GM13977 (cell line): Measurements from ENCODE around the gene ILRUN.
"Not testable (repeated sequence)": the region's sequence is repeated elsewhere in the genome, so short reads cannot be mapped to it uniquely, and the experiment has no call there.

Experiments
- DNase-seq: peaks from one replicate; pipeline ENCODE4 v3.0.0; 2012; ENCODE audit warnings: low spot score
- in situ Hi-C: fragments of 300-500 bp; cut with MboI; formaldehyde crosslinking; loops from one replicate; pipeline ENCODE4 v1.12.0; 2022; ENCODE audit warnings: low sequenced_read_pairs, low pct_unique_long_range_greater_than_20kb, mixed read lengths, inconsistent platforms; ENCODE audit not compliant: unreplicated experiment
- TF ChIP-seq, protein P1 (sequence below): IDR thresholded peaks from 2 replicates; pipeline ENCODE4 v1.5.1; 2012; ENCODE audit warnings: mild to moderate bottlenecking, control low read depth; ENCODE audit not compliant: insufficient read depth; ENCODE audit errors: extremely low read depth, missing control alignments

The ILRUN gene

DNA sequence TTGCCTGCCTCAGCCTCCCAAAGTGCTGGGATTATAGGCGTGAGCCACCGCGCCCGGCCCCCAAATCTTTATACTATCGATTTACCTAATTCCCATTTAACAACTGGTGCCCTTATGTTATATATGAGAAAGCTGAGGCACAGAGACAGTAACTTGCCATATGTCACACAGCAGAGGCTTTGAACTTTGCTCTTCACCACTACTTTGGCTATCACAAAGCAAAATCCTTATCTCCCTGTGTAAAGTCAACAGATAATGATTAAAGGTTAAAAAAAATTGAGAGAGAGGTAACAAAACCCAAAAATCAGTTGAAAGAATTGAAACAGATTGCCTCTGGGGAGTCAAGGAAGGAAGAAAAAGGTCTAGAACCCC is 22.3 kb downstream of the ILRUN start:
- in situ Hi-C loops: no loop called here
- DNase-seq: no peak
- TF ChIP-seq, protein P1, sequence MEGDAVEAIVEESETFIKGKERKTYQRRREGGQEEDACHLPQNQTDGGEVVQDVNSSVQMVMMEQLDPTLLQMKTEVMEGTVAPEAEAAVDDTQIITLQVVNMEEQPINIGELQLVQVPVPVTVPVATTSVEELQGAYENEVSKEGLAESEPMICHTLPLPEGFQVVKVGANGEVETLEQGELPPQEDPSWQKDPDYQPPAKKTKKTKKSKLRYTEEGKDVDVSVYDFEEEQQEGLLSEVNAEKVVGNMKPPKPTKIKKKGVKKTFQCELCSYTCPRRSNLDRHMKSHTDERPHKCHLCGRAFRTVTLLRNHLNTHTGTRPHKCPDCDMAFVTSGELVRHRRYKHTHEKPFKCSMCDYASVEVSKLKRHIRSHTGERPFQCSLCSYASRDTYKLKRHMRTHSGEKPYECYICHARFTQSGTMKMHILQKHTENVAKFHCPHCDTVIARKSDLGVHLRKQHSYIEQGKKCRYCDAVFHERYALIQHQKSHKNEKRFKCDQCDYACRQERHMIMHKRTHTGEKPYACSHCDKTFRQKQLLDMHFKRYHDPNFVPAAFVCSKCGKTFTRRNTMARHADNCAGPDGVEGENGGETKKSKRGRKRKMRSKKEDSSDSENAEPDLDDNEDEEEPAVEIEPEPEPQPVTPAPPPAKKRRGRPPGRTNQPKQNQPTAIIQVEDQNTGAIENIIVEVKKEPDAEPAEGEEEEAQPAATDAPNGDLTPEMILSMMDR: no peak

DNA sequence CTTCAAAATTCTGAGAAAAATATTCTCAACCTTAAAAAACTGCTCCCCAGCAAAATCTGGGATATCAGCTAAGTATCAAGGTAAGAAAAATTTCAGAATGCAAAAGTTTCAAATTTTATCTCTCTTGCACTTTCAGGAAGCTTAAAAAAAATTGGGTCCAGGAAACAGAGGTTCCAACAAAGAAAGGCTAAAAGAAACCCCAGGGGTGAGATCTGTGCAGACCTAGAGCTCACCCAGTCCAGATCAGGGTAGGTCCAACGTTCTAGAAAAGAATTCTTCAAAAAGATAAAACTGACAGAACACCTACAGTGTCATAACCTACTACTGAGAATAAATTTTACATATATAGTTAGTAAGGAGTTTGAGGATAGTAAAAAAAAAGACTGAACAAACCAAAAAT is 23.5 kb downstream of the ILRUN start:
- no peak for DNase-seq
- in situ Hi-C loops: no loop called here

DNA sequence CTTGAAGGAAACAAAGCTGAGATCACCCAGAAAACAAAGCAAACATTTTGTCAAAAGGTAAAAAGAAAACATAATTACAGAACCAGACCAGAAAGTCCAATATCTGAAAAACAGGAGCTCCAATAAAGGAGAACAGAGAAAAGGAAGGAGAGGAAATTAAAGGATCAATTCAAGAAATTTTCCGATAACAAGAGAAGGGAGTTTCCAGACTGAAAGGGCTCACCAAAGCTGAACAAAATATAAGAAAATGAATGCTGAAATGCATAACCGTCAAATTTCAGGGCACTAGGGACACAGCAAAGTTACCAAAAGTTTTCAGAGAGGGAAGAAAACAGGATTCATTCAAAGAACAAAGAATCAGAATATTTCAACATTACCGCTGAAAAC is 23.9 kb downstream of the ILRUN start:
- no peak for DNase-seq
- in situ Hi-C loops: no loop called here
- TF ChIP-seq, protein P1: no peak

More for the DNA sequence above, 23.5 kb downstream of the ILRUN start:
- TF ChIP-seq, protein P1: no peak

DNA sequence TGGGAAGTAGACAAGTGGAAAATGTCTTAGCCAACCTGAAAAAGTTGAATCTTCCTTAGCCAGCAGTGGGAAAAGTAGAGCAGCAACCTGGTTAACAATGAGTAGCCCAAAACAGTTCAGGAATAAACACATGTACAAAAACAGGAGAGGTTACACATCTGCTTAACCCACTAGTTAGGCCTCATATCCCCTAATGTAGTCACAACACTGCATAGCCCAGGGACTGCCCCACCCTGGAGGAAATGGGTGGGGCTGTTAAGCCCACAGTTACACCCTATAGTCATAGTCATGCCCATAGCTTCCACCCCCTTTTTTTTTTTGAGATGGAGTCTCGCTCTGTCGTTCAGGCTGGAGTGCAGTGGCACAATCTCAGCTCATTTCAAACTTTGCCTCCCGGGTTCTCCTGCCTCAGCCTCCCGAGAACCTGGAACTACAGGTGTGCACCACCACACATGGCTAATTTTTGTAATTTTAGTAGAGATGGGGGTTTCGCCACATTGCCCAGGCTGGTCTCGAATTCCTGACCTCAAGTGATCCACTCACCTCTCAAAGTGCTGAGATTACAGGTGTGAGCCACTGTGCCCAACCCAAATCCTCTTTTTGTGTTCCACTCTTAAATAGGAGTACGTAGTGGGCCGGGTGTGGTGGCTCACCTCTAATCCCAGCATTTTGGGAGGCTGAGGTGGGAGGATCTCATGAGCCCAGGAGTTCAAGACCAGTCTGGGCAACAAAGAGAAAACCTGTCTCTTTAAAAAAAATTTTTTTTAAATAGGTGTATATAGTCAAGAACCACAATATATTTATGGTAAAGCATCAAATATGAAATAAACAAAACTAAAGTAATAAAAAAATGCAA is 24.5 kb downstream of the ILRUN start:
- TF ChIP-seq, protein P1: no peak
- DNase-seq: peak; percentile 75
- in situ Hi-C loops: no loop called here

DNA sequence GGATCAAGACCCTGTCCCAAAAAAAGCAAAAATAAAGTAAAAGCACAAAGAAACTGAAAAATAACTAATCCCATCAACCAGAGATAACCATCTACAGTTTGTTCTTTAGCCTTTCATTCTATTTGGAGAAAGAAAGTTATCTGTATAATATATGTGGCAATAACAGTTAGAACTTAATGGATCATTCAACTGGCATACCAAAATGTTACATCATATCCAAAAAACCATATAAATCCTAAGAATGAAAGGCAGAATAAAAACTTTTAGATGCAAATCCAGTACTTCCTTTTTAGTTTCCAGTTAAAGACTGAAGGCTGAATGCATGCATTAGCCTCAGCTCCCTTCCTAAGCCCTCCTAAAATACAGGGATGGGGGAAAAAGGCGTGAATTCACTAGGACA is 25.2 kb downstream of the ILRUN start:
- DNase-seq: no peak
- TF ChIP-seq, protein P1: no peak

DNA sequence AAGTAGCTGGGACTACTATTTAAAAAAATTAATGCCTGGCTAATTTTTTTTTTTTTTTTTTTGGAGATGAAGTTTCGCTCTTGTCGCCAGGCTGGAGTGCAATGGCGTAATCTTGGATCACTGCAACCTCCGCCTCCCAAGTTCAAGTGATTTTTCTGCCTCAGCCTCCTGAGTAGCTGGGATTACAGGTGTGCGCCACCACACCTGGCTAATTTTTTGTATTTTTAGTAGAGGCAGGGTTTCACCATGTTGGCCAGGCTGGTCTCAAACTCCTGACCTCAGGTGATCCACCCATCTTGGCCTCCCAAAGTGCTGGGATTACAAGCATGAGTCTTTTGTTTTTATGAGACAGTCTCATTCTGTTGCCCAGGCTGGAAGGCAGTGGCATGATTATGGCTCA is 27.8 kb downstream of the ILRUN start:
- DNase-seq, in situ Hi-C loops: not testable (repeated sequence)

More for the DNA sequence above, 25.2 kb downstream of the ILRUN start:
- in situ Hi-C loops: no loop called here

DNA sequence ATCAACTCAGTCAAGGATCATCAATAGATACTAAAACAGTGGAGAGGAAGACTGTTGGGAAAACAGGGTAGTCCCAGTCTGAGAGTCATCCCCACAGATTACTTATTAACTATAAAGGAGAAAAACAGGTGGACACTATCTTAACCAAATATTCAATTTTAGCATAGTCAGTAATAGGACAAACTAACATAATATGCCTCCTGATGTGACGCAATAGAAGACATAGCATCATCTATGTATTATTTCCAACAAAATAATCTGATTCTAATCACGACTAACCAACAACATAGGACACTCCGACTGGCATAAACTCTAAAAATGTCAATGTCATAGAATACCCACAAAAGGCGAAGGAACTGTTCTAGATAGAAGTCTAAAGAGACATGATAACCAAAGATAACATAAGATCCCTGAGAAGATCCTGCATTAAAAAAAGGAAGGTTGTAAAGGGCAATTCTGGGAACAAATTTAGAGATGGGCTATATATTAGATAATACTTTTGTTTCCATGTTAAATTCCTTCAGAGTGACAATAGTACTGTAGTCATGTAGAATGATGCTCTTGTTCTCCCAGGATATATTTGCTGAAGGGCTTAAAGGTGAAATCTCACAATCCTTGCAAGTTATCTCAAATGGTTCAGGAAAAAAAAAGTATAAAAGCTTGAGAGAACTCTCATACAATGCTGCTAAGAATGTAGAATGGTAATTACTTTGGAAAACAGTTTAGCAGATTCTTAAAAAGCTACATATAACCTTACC is 28.9 kb downstream of the ILRUN start:
- in situ Hi-C loops: no loop called here
- no peak for DNase-seq
- TF ChIP-seq, protein P1: no peak
